Spleen (tissue), 7 donors: ENCODE data around the gene TNFSF8.

ENCODE experiments used
- POLR2A ChIP-seq, 3 donors: fragments of 450-650 bp; IDR thresholded peaks; one replicate each; pipeline ENCODE4 v1.5.1; 2017; ENCODE audit warnings: antibody characterized with exemption in 3 of 3, mild to moderate bottlenecking in 1 of 3
- POLR2AphosphoS5 ChIP-seq, 3 donors: sonication (generic); formaldehyde crosslinking; IDR thresholded peaks; one replicate each; pipeline ENCODE4 v1.5.1; 2017; ENCODE audit warnings: antibody characterized with exemption in 3 of 3
- TF ChIP-seq, protein P1 (sequence below), 11 experiments: fragments of 200-600 bp in 7 of 11; fragments of 450-650 bp in 4 of 11; sonication (generic) in 4 of 11; IDR thresholded peaks in 8 of 11; conservative IDR thresholded peaks in 3 of 11; 1 replicate in 7 of 11; 2 replicates in 4 of 11; pipeline versions ENCODE4 v1.4.0 to v1.8.0; 2016 to 2021; ENCODE audit warnings: antibody characterized with exemption in 11 of 11, inconsistent platforms in 4 of 11, mild to moderate bottlenecking in 1 of 11
- donor health status: DM: no; HTN: no; CAD: no; lungs with moderate emphysema.
- donor health status: DM: no; HTN: no; CAD: no.
- donor health status: DM: no; HTN: no; CAD: no.

DNA sequence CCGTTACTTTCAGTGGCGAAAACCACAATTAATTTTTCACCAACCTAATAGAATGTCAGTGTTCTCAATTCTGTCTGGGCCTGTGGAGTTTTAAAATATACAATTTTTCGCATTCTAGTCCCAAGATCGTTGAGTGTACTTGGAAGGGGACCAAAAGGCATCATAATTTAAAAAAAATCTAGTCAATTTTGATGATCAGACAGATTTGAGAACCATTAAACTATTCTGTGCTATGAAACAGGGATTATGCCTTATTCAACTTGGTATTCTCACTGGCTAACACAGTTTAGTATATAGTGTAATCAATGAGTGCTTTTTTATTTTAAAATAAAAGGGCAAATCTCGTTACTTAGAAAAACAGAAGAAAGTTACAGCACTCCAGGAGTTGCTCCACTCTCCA, 63.1 kb downstream of the TNFSF8 start:
- no peak for TF ChIP-seq POLR2A (IDR thresholded peaks at IDR 0.05)
- TF ChIP-seq, protein P1, sequence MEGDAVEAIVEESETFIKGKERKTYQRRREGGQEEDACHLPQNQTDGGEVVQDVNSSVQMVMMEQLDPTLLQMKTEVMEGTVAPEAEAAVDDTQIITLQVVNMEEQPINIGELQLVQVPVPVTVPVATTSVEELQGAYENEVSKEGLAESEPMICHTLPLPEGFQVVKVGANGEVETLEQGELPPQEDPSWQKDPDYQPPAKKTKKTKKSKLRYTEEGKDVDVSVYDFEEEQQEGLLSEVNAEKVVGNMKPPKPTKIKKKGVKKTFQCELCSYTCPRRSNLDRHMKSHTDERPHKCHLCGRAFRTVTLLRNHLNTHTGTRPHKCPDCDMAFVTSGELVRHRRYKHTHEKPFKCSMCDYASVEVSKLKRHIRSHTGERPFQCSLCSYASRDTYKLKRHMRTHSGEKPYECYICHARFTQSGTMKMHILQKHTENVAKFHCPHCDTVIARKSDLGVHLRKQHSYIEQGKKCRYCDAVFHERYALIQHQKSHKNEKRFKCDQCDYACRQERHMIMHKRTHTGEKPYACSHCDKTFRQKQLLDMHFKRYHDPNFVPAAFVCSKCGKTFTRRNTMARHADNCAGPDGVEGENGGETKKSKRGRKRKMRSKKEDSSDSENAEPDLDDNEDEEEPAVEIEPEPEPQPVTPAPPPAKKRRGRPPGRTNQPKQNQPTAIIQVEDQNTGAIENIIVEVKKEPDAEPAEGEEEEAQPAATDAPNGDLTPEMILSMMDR (IDR thresholded peaks at IDR 0.05 in 8 of 11, conservative IDR thresholded peaks at IDR 0.05 in 3 of 11), result no peak
- no peak for TF ChIP-seq POLR2AphosphoS5 (IDR thresholded peaks at IDR 0.05)
